Upper lobe of left lung (tissue), 4 donors: ENCODE results near the gene KIF2C.

Experiments used
- POLR2A ChIP-seq, 4 donors: fragments of 450-650 bp; IDR thresholded peaks; one replicate each; pipeline ENCODE4 v1.5.1; 2016 to 2017; ENCODE audit warnings: antibody characterized with exemption in 4 of 4, mild to moderate bottlenecking in 2 of 4
- TF ChIP-seq, protein P1 (sequence below), 6 experiments: fragments of 450-650 bp in 4 of 6; fragments of 200-600 bp in 2 of 6; sonication (generic) in 2 of 6; IDR thresholded peaks; one replicate each; pipeline ENCODE4 v1.5.1; 2016 to 2019; ENCODE audit warnings: antibody characterized with exemption in 6 of 6

DNA sequence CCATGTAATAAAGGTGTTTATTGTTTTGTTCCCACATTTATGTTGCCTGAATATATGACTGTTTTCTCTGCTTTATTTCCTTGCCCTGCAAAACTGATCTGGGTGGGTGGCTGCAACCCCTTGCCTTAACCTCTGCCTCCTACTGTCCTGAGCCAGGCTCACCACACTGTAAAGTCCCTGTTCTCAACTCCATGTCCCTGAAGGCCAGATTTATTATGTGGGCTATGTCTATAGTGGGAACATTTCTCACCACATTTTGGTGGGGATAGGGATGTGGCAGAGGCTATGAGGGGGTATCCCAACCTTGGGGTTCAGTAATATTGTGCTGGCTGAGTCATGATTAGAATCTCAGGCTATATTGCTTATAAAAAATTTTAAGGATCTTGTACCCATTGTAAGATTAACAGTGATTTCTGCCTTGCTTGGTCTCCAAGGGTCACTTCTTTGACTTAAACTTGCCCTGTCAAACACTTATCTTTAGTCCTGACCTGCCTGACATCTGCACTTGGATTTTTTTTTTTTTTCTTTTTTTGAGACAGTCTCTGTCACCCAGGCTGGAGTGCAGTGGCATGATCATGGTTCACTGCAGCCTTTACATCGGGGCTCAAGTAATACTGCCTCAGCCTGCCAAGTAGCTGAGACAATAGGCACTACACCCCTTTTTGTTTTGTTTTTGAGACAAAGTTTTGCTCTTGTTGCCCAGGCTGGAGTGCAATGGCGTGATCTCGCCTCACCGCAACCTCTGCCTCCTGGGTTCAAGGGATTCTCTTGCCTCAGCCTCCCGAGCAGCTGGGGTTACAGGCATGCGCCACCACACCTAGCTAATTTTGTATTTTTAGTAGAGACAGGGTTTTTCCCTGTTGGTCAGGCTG lies 39.3 kb downstream of the KIF2C start:
- TF ChIP-seq, protein P1, sequence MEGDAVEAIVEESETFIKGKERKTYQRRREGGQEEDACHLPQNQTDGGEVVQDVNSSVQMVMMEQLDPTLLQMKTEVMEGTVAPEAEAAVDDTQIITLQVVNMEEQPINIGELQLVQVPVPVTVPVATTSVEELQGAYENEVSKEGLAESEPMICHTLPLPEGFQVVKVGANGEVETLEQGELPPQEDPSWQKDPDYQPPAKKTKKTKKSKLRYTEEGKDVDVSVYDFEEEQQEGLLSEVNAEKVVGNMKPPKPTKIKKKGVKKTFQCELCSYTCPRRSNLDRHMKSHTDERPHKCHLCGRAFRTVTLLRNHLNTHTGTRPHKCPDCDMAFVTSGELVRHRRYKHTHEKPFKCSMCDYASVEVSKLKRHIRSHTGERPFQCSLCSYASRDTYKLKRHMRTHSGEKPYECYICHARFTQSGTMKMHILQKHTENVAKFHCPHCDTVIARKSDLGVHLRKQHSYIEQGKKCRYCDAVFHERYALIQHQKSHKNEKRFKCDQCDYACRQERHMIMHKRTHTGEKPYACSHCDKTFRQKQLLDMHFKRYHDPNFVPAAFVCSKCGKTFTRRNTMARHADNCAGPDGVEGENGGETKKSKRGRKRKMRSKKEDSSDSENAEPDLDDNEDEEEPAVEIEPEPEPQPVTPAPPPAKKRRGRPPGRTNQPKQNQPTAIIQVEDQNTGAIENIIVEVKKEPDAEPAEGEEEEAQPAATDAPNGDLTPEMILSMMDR (IDR thresholded peaks at IDR 0.05) = no peak
- TF ChIP-seq POLR2A (IDR thresholded peaks at IDR 0.05) = no peak
